ENCODE data around the gene NUDT8. TPM values are rescaled to one million over a fixed set of nuclear protein-coding genes. Genes with fewer than 3 reads are reported as not detected.

The NUDT8 gene
- total and polyA plus RNA-seq, 2 of the 8 experiments (the other 6 are each of a cell fraction or from before 2014, with no cell fraction given) = 7.2 to 8.3 TPM

GRCh38 chr11:67582011-67582410 lies 47.7 kb downstream of the NUDT8 start:
- peaks cover 0 to 2% (median 0%) of the 10 kb centered on the region in 4 experiments; a peak in 1 of 7 replicates for H3K27me3 ChIP-seq (replicated peaks in 1 of 4; ENCODE audit: control insufficient read depth in 3 of 4, extremely low read depth in 1 of 4, insufficient read depth in 3 of 4, low read length in 3 of 4)
- no peak overlapping the region for H4K5ac ChIP-seq (ENCODE audit: insufficient read length, low read depth, low read length)
- FAIRE-seq (no peak), DNase-seq (ENCODE audit: low read depth in 1 of 2, low spot score in 2 of 2) (no peak)
- H2BK15ac ChIP-seq (ENCODE audit: low read length) = no peak overlapping the region
- POLR2A ChIA-PET (ENCODE audit: partially characterized antibody) = interaction anchor here (0.8 to 5.4 kb wide), 11 partner anchors 9 to 114 kb away, joined by 3 to 71 read pairs (median 25); partner anchors contain the start of gene NUDT8
- H2AFZ ChIP-seq (ENCODE audit: low read length) = no peak overlapping the region
- H3K14ac ChIP-seq (ENCODE audit: insufficient read length) = no peak overlapping the region
- peaks cover 0 to 27% of the 10 kb centered on the region in 2 experiments; a peak in 2 of 4 replicates for H3K79me2 ChIP-seq (ENCODE audit: control insufficient read depth in 1 of 2, insufficient read depth in 2 of 2, low read length in 2 of 2)
- peaks cover 8 to 10% of the 10 kb centered on the region in 2 experiments for H4K20me1 ChIP-seq (replicated peaks in 1 of 2; ENCODE audit: control insufficient read depth in 1 of 2, insufficient read depth in 2 of 2, low read length in 2 of 2)
- H3K56ac ChIP-seq (replicated peaks; ENCODE audit: insufficient read length, low read depth, low read length) = no peak overlapping the region
- no peak for TF ChIP-seq TBP (IDR thresholded peaks at IDR 0.05; ENCODE audit: low read depth, low read length)
- TF ChIP-seq JUND (IDR thresholded peaks at IDR 0.05; ENCODE audit: low read length) = no peak
- no peak for TF ChIP-seq EZH2 (IDR thresholded peaks at IDR 0.05; ENCODE audit: low read depth, low read length, severe bottlenecking)
- no peak for TF ChIP-seq TEAD4 (IDR thresholded peaks at IDR 0.05; ENCODE audit: low read depth, low read length)
- no peak for TF ChIP-seq MAFK (IDR thresholded peaks at IDR 0.05; ENCODE audit: low read depth, low read length)
- peaks cover 5% of the 10 kb centered on the region; the same call in 1 of the 2 replicates for H3K23me2 ChIP-seq (ENCODE audit: low read depth, low read length)
- H2BK12ac ChIP-seq (ENCODE audit: low read depth, low read length) = peak overlapping the region; percentile 64; the same call in 1 of the 2 replicates
- no peak overlapping the region for H3K9ac ChIP-seq (replicated peaks in 1 of 4; ENCODE audit: extremely low read depth in 1 of 4, low read depth in 3 of 4, low read length in 3 of 4)
- no peak overlapping the region for H2BK5ac ChIP-seq (ENCODE audit: low read depth, low read length)
- peak overlapping the region; percentile 84 for H2BK120ac ChIP-seq (replicated peaks; ENCODE audit: low read depth, low read length)
- H4K91ac ChIP-seq (replicated peaks; ENCODE audit: insufficient read length, low read length) = no peak overlapping the region
- 0 out of 2 replicates have a peak overlapping the region, but pooled peaks have one; percentile 25 for H2AK5ac ChIP-seq (ENCODE audit: low read depth, low read length)
- H3K4ac ChIP-seq (replicated peaks; ENCODE audit: insufficient read length, low read depth, low read length) = no peak overlapping the region
- CTCF ChIA-PET (ENCODE audit: partially characterized antibody) = interaction anchor here (0.6 to 4.3 kb wide), 9 partner anchors 8 to 49 kb away, joined by 3 to 20 read pairs (median 4); no protein-coding TSS in a partner anchor
- H3K27ac ChIP-seq (ENCODE audit: low read depth, low read length) = no peak overlapping the region
- H3K79me1 ChIP-seq (ENCODE audit: low read depth, low read length) = peaks cover 10% of the 10 kb centered on the region
- H3K23ac ChIP-seq (ENCODE audit: insufficient read length) = no peak overlapping the region
- H3K18ac ChIP-seq (ENCODE audit: extremely low read depth, low read length) = no peak overlapping the region
- H2BK20ac ChIP-seq (ENCODE audit: low read length) = peak overlapping the region; percentile 99
- WGBS, 2 experiments (ENCODE audit: extremely low coverage in 1 of 2, insufficient coverage in 1 of 2, insufficient read length in 1 of 2, insufficient replicate concordance in 2 of 2, low coverage in 1 of 2, low lambda C conversion rate in 2 of 2, missing lambda C conversion rate in 1 of 2) = 66% methylated on average over 4 of the region's 4 CpGs; no CpG with 5 or more reads in 1 of the 2 experiments
- peaks cover 5 to 33% (median 19%) of the 10 kb centered on the region in 4 experiments for H3K4me1 ChIP-seq (replicated peaks in 1 of 4; ENCODE audit: control insufficient read depth in 3 of 4, insufficient read depth in 4 of 4, low read length in 3 of 4)
- peak overlapping the region; percentile 37 to 92; a peak in 2 of 4 replicates for H3K4me2 ChIP-seq (ENCODE audit: insufficient read depth in 1 of 2, low read depth in 2 of 2, low read length in 2 of 2)
- H3K4me3 ChIP-seq (ENCODE audit: extremely low read depth in 1 of 4, insufficient read depth in 2 of 4, low read depth in 3 of 4, low read length in 4 of 4) = peak overlapping the region in 1 of 4 experiments; percentile 46; a peak in 1 of 8 replicates
- no peak overlapping the region for H4K8ac ChIP-seq (ENCODE audit: extremely low read depth, insufficient read depth, low read length)
- H3K36me3 ChIP-seq (ENCODE audit: control insufficient read depth in 2 of 4, insufficient read depth in 4 of 4, low read length in 3 of 4) = peaks cover 6 to 25% (median 18%) of the 10 kb centered on the region in 4 experiments; a peak in 6 of 8 replicates
- H3K9me3 ChIP-seq (ENCODE audit: insufficient read depth in 2 of 2, low read depth in 1 of 2, low read length in 1 of 2) = no peaks in the 10 kb centered on the region
